SHP77 treated with DMSO at 0.1 percent for 48 hours (cell line): Measurements from ENCODE around the gene RNF167.
"Not testable (repeated sequence)": the region's sequence is repeated elsewhere in the genome, so short reads cannot be mapped to it uniquely, and the experiment has no call there.

Experiments used
- DNase-seq: peaks from one replicate; lab custom pipeline; 2025; lab: John Stamatoyannopoulos, UW

Gene RNF167

GRCh38 chr17:4902540-4902939, 37.5 kb upstream of the RNF167 start:
- DNase-seq = no peak

- DNase-seq = peak; percentile 79
These were observed 36.8 kb upstream of the RNF167 start, which contains the start of gene CHRNE for GRCh38 chr17:4903051-4903818. Gene CHRNE (minus strand): TSS chr17:4903098. CDS start chr17:4903063, 35 bp downstream.

GRCh38 chr17:4906642-4907041, 33.4 kb upstream of the RNF167 start:
- DNase-seq = not testable (repeated sequence)

- DNase-seq = no peak
These were observed 31.8 kb upstream of the RNF167 start for GRCh38 chr17:4908301-4908700.

- peak; percentile 91 for DNase-seq
These were observed 31.2 kb upstream of the RNF167 start for GRCh38 chr17:4908711-4909496.

GRCh38 chr17:4913994-4914393, 26.1 kb upstream of the RNF167 start:
- DNase-seq = no peak

- not testable (repeated sequence) for DNase-seq
These were observed 25.5 kb upstream of the RNF167 start for GRCh38 chr17:4914551-4914950.

- no peak for DNase-seq
These were observed 20.5 kb upstream of the RNF167 start for GRCh38 chr17:4919511-4920047.

GRCh38 chr17:4920351-4921048, 19.6 kb upstream of the RNF167 start:
- DNase-seq = no peak

GRCh38 chr17:4921320-4921719, 18.7 kb upstream of the RNF167 start:
- no peak for DNase-seq

GRCh38 chr17:4926577-4927335, 13.3 kb upstream of the RNF167 start:
- not testable (repeated sequence) for DNase-seq

GRCh38 chr17:4928881-4929280, 11.2 kb upstream of the RNF167 start:
- DNase-seq = no peak

GRCh38 chr17:4931963-4932362, 8.1 kb upstream of the RNF167 start, which contains the start of gene GP1BA:
Gene GP1BA (plus strand): TSS chr17:4932277. CDS start chr17:4932605, 328 bp downstream.
- no peak for DNase-seq

- DNase-seq = no peak
These were observed 7.3 kb upstream of the RNF167 start for GRCh38 chr17:4932756-4933155.

- no peak for DNase-seq
These were observed 6.4 kb upstream of the RNF167 start for GRCh38 chr17:4933646-4934045.

- DNase-seq = peak; percentile 39
These were observed 5.7 kb upstream of the RNF167 start for GRCh38 chr17:4934173-4934979.

GRCh38 chr17:4935650-4936049, 4.4 kb upstream of the RNF167 start:
- no peak for DNase-seq

- DNase-seq = no peak
These were observed 3.6 kb upstream of the RNF167 start for GRCh38 chr17:4936436-4936835.

- DNase-seq = no peak
These were observed 2.5 kb upstream of the RNF167 start for GRCh38 chr17:4937553-4937952.

GRCh38 chr17:4938069-4938491, 2.0 kb upstream of the RNF167 start:
- DNase-seq = no peak
